Stimulated activated CD8-positive, alpha-beta memory T cell treated with anti-CD3 and anti-CD28 coated beads, Interleukin-15, amount 100 ng/mL, for 24 hours (primary cell): ENCODE data around the gene TSPAN13.

Experiments used
- DNase-seq: peaks from one replicate; pipeline ENCODE4 v3.0.0-alpha.2; 2020; ENCODE audit warnings: low read depth

The TSPAN13 gene

GRCh38 chr7:16753102-16753931 lies at the start of gene TSPAN13:
TSPAN13 (plus strand) TSS chr7:16753755; CDS start chr7:16753968, 213 bp downstream.
- peak; percentile 16 for DNase-seq

- DNase-seq, result no peak
Measured at GRCh38 chr7:16708511-16708910, 45.0 kb upstream of the TSPAN13 start.

DNA sequence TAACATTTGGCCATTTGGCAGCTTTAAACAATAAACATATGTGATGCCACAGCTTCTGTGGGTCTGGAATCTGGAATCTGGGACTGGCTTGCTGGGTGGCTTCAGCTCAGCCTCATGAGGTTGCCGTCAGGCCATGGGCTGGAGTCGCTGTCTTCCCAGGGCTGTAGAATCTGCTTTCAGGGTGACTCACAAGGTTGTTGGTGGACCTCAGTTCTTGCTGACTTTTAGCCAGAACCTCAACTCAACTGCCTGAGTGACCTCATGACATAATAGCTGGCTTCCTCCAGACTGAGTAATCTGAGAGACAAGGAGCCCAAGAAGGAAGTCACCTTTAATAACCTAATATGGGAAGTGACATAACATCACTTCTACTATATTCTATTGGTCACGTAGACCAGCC lies 44.6 kb upstream of the TSPAN13 start:
- DNase-seq, result no peak

- no peak for DNase-seq
Measured at GRCh38 chr7:16710651-16711050, 42.9 kb upstream of the TSPAN13 start.

DNA sequence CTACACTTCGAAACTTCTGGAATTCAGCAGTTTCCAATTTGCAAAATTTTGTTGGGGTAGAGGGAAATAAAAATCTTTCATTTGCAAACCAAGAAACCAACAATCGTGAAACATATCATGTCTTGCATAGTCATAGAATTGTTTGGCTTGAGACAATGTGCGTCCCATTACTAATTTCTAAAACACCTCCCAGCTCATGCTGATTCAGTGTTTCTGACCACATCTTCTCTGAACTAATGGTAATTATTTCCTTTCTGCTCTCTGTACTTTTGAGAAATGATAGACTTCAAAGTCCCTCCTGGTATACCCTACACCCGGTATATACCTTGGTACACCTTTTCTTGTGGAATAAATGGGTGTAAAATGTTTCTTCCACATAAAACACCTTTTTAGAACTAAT lies 41.8 kb upstream of the TSPAN13 start:
- DNase-seq, result no peak

GRCh38 chr7:16712916-16713315 lies 40.6 kb upstream of the TSPAN13 start:
- DNase-seq, result no peak

GRCh38 chr7:16715928-16716327 lies 37.6 kb upstream of the TSPAN13 start:
- no peak for DNase-seq

DNA sequence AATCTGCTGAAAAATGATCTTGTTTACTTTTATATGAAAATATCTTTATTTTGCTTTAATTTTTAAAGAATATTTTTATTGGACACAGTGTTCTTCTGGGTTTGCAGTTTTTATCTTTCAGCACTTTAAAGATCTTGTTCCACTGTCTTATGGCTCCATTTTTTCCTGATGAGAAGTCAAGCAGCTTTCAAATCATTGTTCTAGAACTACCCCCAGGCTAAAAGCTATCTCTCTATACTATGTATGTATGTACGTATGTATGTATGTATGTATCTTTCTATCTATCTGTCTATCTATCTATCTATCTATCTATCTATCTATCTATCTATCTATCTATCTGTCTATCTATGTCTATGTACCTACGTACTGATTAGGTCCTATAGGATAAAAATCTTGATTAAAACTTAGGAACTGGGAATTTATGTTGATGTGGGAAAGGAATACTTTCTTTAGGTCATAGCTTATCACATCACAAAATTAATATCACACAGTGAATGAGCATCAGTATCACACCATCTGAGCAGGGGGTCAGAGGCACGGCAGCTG lies 35.4 kb upstream of the TSPAN13 start:
- no peak for DNase-seq

GRCh38 chr7:16719699-16720098 lies 33.9 kb upstream of the TSPAN13 start:
- no peak for DNase-seq

DNA sequence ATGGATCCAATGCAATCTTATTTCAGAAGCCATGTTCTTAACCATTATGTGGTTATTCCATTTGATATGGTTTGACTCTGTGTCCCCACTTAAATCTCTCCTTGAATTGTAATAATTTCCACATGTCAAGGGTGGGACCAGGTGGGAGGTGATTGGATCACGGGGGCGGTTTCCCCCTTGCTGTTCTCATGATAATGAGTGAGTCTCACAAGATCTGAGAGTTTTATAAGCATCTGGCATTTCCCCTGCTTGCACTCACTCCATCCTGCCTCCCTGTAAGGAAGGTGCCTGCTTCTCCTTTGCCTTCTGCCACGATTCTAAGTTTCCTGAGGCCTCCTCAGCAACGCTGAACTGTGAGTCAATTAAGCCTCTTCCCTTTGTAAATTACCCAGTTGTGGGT lies 32.0 kb upstream of the TSPAN13 start:
- no peak for DNase-seq

DNA sequence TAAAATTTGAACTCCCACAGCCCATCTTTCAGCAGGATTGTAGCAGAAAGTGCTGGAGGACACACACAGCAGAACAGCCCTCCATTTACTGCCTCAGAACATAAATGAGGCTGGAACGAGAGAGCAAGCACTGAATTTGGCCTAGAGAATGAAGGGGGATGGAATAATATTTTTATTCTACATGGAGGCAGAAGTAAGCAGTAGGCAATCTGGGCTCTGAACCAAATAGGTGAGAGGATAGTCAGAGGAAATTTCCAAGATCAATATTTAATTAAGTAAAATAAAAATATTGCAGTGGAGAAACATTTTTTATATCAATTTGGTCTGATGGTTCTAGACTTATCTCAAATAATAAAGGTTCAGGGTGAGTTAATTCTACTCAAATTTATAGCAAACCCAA lies 29.2 kb upstream of the TSPAN13 start:
- DNase-seq, result no peak

DNA sequence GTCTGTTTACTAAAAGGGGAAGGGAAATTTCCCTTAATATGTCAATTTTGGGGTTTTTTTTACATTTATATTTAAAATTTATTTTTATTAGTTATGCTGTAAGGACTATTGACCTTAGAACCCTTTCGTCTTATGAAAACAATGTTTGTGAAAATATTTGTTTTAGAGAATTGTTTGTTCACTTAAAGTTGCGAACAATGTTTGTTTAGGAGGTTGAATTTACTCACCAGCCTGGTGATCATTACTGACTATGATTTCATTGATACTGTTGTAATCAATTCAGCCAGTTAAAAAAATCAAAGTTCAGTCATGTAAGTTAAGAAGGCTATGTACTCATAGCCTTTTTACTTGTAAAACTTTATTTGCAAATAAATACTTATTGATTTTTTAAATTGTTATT lies 27.4 kb upstream of the TSPAN13 start:
- DNase-seq, result no peak

GRCh38 chr7:16727736-16728135 lies 25.8 kb upstream of the TSPAN13 start:
- no peak for DNase-seq

GRCh38 chr7:16728811-16729210 lies 24.7 kb upstream of the TSPAN13 start:
- DNase-seq, result no peak

DNA sequence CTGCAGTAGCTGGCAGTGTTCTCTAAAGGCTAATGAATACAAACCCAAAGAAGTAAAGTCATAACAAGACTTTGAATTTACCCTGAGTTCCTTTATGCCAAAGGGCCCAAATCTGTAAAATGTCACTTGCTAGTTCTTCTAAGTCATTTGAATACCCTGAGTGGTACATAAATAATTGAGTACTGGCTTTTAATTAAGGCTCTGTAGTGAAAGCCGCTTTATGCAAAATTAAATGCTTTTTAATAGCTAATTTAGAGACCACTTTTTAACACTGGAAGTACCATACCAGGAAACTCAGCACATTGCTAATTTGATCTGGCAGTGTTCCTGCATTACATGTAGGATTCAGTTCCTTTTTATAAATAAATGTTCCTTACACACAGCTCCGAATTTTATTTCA lies 24.0 kb upstream of the TSPAN13 start:
- DNase-seq, result no peak

- no peak for DNase-seq
Measured at GRCh38 chr7:16730937-16731336, 22.6 kb upstream of the TSPAN13 start.

GRCh38 chr7:16732828-16733227 lies 20.7 kb upstream of the TSPAN13 start:
- DNase-seq, result no peak

DNA sequence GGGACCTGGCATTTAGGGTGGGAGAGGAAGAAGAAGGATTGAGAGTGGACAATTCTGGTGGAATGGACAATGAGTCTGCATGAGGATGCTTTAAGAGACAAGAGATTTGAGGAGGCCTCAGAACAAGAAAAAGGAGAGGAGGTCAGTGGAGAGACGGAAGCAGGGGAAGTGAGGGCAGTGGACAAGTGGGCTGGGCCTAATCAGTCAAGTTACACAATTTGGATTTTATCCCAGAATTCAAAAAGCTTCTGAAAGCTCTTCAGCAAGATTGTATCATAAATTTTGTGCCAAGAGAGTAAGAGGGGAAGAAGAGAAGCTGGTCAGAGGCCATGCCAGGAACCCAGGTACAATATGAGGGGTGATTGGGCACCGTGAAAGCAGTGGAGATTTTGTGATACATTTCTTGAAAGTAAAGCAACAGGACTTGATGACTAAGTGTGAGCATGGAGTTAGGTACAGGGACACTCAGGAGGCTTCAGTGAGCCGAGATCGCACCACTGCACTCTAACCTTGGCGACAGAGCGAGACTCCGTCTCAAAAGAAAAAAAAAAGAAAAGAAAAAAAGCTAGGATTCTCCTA lies 19.3 kb upstream of the TSPAN13 start:
- no peak for DNase-seq

DNA sequence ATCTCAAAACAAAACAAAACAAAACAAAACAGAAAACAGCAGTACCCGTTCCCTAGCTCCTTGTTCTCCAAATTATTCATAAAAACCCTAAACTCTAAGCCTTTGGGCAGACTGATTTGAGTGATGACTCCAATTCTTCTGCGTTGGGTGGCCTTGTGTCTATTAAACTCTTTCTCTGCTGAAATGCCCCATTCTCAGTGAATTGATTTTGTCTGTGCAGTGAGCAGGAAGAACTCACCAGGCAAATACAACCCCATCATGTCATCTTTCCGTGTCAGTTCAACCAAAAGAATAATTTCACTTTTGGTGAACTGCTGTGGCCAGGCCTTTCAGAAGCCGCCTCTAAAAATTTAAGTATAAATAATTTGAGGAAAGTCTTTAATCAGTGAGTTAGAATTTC lies 18.5 kb upstream of the TSPAN13 start:
- no peak for DNase-seq

DNA sequence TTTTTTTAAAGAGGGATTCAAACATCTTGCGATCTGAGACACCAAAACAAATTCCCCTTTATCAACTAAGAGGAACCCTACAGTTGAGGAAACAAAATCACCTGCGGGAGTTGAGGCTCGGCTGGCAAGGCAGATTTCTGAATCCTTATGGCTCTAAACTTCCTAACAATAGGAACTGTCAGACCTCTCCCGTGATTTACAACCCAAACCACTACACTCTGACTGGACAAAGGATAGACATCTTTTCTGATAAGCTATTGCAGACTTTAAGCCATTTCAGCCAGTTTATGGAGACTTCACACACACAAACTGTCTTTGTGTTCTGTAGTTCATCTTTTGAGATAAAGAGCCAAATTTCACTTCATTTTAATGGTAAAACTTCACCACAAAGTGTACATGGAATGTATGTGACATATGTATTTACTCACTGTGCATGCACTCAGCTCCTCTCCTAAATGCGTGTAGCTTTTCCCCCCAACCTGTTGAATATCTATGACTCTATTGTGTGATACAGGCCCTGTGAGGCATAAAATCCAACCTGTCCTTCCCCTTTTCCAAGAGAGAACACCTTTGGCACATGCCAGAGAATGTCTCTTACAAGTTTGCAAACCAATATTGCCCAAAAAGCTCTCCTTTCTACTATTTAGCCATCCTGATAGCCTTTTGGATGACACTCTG lies 15.4 kb upstream of the TSPAN13 start:
- no peak for DNase-seq

GRCh38 chr7:16739863-16740622 lies 13.5 kb upstream of the TSPAN13 start:
- DNase-seq, result no peak

GRCh38 chr7:16740623-16740953 lies 13.0 kb upstream of the TSPAN13 start:
- no peak for DNase-seq
